Gastrocnemius medialis (tissue), 4 donors: ENCODE data around the gene ELOVL2. TPM values are rescaled to one million over a fixed set of nuclear protein-coding genes. Genes with fewer than 3 reads are reported as not detected.

Experiments
- ATAC-seq, 2 donors: fragments of 150-250 bp; one replicate each; pipeline ENCODE4 v1.9.1; 2016
- DNase-seq, 2 donors: peaks; one replicate each; pipeline ENCODE4 v3.0.0-alpha.2; 2019
- H3K27ac ChIP-seq, 4 donors: fragments of 200-600 bp; sonication (generic); 1 replicate in 1 of 4; 2 replicates in 3 of 4; pipeline ENCODE4 v1.5.1; 2016 to 2018; ENCODE audit warnings: mild to moderate bottlenecking in 2 of 4, moderate library complexity in 1 of 4
- H3K27me3 ChIP-seq, 3 donors: fragments of 200-600 bp; sonication (generic) in 2 of 3; 1 replicate in 1 of 3; 2 replicates in 2 of 3; pipeline versions ENCODE4 v1.5.1 to v1.6.0; 2016 to 2019; ENCODE audit warnings: mild to moderate bottlenecking in 1 of 3, moderate library complexity in 1 of 3
- H3K36me3 ChIP-seq, 2 donors: fragments of 200-600 bp; sonication (generic) in 1 of 2; one replicate each; pipeline ENCODE4 v1.5.1; 2017 to 2018
- H3K4me1 ChIP-seq, 2 donors: fragments of 200-600 bp; sonication (generic) in 1 of 2; one replicate each; pipeline ENCODE4 v1.5.1; 2016 to 2017; ENCODE audit warnings: mild to moderate bottlenecking in 2 of 2
- H3K4me3 ChIP-seq, 4 donors: fragments of 200-600 bp; sonication (generic) in 3 of 4; 1 replicate in 1 of 4; 2 replicates in 3 of 4; pipeline ENCODE4 v1.5.1; 2016 to 2019; ENCODE audit warnings: mild to moderate bottlenecking in 2 of 4
- H3K9me3 ChIP-seq, 3 donors: fragments of 200-600 bp; sonication (generic) in 2 of 3; 1 replicate in 1 of 3; 2 replicates in 2 of 3; pipeline ENCODE4 v1.5.1; 2016 to 2019
- POLR2A ChIP-seq, 2 donors: fragments of 450-650 bp; IDR thresholded peaks; one replicate each; pipeline ENCODE4 v1.6.1; 2017; ENCODE audit warnings: antibody characterized with exemption in 2 of 2, mild to moderate bottlenecking in 2 of 2, moderate library complexity in 2 of 2
- in situ Hi-C, 4 donors: fragments of 200-750 bp; cut with MboI; loops; one replicate each; pipeline versions ENCODE4 v1.15.0 to v1.8.0; 2017; ENCODE audit warnings: low sequenced_read_pairs in 4 of 4
- intact Hi-C: fragments of 100-400 bp; cut with DNase I; formaldehyde crosslinking; loops from one replicate; pipeline ENCODE4 v1.15.1; 2023; ENCODE audit warnings: low total_unique reads
- total RNA-seq, 4 donors: library from RNA; depleted of rRNA; stranded (reverse); fragments of >200 nt; gene quantifications; one replicate each; pipeline versions ENCODE4 v1.1.0 to v1.2.3, GENCODE V29; 2016
- TF ChIP-seq, protein P1 (sequence below), 5 experiments: fragments of 450-650 bp in 3 of 5; fragments of 200-600 bp in 2 of 5; sonication (generic) in 2 of 5; IDR thresholded peaks in 4 of 5; conservative IDR thresholded peaks in 1 of 5; 1 replicate in 4 of 5; 2 replicates in 1 of 5; pipeline ENCODE4 v1.5.1; 2016 to 2019; ENCODE audit warnings: antibody characterized with exemption in 5 of 5, mild to moderate bottlenecking in 3 of 5, moderate library complexity in 3 of 5

Gene ELOVL2
- total RNA-seq, 4 donors from 2014 or later: 0.07 to 1.1 (median 0.31) TPM

DNA sequence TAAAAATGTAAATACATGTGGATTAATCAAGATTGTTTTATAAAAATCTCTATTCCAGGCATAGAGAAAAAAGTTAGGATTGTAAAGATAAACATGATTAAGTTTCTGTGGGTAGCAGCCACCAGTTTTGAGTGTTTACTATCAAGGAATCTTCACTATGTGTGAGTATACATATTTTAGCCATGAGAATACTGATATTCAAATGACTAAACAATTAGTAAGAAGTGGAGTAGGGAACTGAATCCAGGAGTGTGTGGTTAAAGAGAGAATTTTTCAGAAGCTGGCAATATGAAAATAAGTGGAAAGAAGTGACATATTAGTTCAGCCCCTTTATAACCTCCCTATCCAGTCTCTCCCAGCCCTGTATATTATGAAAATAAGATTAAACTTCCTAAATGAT lies 10.3 kb downstream of the ELOVL2 start:
- Histone ChIP-seq H3K4me3 (no peak overlapping the region), H3K27ac (no peak overlapping the region), H3K4me1 (no peaks in the 10 kb centered on the region), H3K27me3 (peaks cover 0 to 5% (median 0%) of the 10 kb centered on the region in 3 donors), H3K9me3 (no peaks in the 10 kb centered on the region), H3K36me3 (no peaks in the 10 kb centered on the region)
- in situ Hi-C loops (no loop called here), intact Hi-C loops (no loop called here)
- ATAC-seq (no peak), DNase-seq (no peak)
- TF ChIP-seq POLR2A (IDR thresholded peaks at IDR 0.05): no peak
- TF ChIP-seq, protein P1, sequence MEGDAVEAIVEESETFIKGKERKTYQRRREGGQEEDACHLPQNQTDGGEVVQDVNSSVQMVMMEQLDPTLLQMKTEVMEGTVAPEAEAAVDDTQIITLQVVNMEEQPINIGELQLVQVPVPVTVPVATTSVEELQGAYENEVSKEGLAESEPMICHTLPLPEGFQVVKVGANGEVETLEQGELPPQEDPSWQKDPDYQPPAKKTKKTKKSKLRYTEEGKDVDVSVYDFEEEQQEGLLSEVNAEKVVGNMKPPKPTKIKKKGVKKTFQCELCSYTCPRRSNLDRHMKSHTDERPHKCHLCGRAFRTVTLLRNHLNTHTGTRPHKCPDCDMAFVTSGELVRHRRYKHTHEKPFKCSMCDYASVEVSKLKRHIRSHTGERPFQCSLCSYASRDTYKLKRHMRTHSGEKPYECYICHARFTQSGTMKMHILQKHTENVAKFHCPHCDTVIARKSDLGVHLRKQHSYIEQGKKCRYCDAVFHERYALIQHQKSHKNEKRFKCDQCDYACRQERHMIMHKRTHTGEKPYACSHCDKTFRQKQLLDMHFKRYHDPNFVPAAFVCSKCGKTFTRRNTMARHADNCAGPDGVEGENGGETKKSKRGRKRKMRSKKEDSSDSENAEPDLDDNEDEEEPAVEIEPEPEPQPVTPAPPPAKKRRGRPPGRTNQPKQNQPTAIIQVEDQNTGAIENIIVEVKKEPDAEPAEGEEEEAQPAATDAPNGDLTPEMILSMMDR (IDR thresholded peaks at IDR 0.05 in 4 of 5, conservative IDR thresholded peaks at IDR 0.05 in 1 of 5): no peak

DNA sequence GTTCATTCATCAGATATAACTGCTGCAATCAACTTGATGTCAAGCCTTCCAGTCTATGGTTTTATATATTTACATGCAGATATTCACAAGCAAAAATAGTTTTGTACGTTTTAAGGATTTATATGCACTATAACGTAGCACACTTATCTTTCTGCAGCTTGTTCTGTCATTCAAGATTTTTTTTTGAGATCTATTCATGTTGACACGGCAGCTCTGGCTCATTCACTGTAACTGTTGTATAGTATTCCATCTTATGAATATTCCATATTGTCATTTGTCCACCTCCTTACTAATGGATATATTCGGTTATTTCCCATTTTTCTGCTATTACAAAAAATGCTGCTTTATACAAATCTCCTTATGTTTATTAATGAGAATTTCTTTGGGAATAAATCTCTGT lies 13.2 kb downstream of the ELOVL2 start:
- Histone ChIP-seq H3K4me1 (no peaks in the 10 kb centered on the region), H3K36me3 (no peaks in the 10 kb centered on the region), H3K4me3 (no peak overlapping the region), H3K9me3 (no peaks in the 10 kb centered on the region), H3K27me3 (peaks cover 0 to 7% (median 0%) of the 10 kb centered on the region in 3 donors), H3K27ac (no peak overlapping the region)
- ATAC-seq (no peak), DNase-seq (no peak)
- TF ChIP-seq POLR2A (IDR thresholded peaks at IDR 0.05): no peak
- TF ChIP-seq, protein P1 (IDR thresholded peaks at IDR 0.05 in 4 of 5, conservative IDR thresholded peaks at IDR 0.05 in 1 of 5): no peak
- intact Hi-C loops: no loop called here
- in situ Hi-C loops: no loop called here

DNA sequence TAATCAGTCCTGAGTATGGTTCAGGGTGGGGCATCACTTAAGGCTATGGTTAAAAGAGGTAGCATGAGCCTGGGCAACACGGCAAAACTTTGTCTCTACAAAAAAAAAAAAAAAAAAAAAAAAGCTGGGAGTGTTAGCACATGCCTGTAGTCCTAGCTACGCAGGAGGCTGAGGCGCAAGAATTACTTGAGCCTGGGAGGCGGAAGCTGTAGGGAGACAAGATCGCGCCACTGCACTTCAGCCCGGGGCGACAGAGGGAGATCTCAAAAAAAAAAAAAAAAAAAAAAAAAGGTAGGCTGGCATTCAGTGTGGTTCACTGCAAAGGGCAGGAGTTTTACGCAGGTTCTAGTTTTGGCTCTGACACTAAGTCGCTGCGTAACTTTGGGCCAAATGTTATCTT lies 15.1 kb downstream of the ELOVL2 start:
- no peaks in the 10 kb centered on the region for H3K9me3 ChIP-seq
- H3K4me3 ChIP-seq: no peak overlapping the region
- in situ Hi-C loops (no loop called here), intact Hi-C loops (no loop called here)
- no peaks in the 10 kb centered on the region for H3K4me1 ChIP-seq
- no peak for DNase-seq
- no peak for ATAC-seq
- H3K36me3 ChIP-seq: no peaks in the 10 kb centered on the region
- TF ChIP-seq, protein P1 (IDR thresholded peaks at IDR 0.05 in 4 of 5, conservative IDR thresholded peaks at IDR 0.05 in 1 of 5): no peak
- TF ChIP-seq POLR2A (IDR thresholded peaks at IDR 0.05): no peak
- H3K27me3 ChIP-seq: peaks cover 0 to 3% (median 0%) of the 10 kb centered on the region in 3 donors
- no peak overlapping the region for H3K27ac ChIP-seq

DNA sequence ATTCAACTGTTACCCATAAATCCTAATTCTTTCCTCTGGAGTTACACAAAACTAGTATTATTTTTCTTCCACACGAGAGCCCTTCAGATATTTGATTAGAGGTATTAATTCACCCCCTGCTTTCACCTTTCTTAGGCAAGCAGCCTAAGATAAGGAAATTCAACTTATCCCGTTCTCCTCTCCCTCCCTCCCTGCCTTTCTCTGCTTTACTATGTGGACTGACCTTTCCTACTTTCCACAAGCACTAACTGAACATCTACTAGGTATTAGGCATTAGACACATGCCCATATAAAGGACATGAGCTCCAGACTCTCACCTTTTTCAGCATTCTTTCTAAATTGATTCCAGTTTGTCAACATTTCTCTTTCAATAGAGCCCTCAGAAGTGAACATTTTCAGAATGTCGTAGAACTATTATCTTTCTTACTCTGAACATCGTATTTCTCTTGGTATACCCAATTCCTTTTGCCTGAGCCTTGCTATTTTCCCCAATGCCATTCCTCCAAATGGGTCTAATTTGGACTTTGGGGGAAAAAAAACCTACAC lies 16.5 kb downstream of the ELOVL2 start:
- H3K4me1 ChIP-seq: no peaks in the 10 kb centered on the region
- no peaks in the 10 kb centered on the region for H3K36me3 ChIP-seq
- in situ Hi-C loops: no loop called here
- TF ChIP-seq, protein P1 (IDR thresholded peaks at IDR 0.05 in 4 of 5, conservative IDR thresholded peaks at IDR 0.05 in 1 of 5): no peak
- TF ChIP-seq POLR2A (IDR thresholded peaks at IDR 0.05): no peak
- no peaks in the 10 kb centered on the region for H3K9me3 ChIP-seq
- H3K27ac ChIP-seq: no peak overlapping the region
- ATAC-seq: no peak
- no peak for DNase-seq
- intact Hi-C loops: no loop called here
- no peak overlapping the region for H3K4me3 ChIP-seq
- H3K27me3 ChIP-seq: peaks cover 0 to 3% (median 0%) of the 10 kb centered on the region in 3 donors
